SK-N-SH (cell line): ENCODE results near the gene ASCC3.

Experiments used
- CTCF ChIP-seq: fragments of 200-600 bp; sonication (generic); IDR thresholded peaks from 2 replicates; pipeline ENCODE4 v1.6.1; 2017; ENCODE audit warnings: antibody characterized with exemption, mild to moderate bottlenecking, moderate library complexity
- EP300 ChIP-seq, 2 experiments: IDR thresholded peaks; 2 replicates each; pipeline versions ENCODE4 v1.4.0 to v1.6.1; 2012; ENCODE audit warnings: borderline replicate concordance in 1 of 2, low read depth in 1 of 2, low read length in 1 of 2
- EZH2phosphoT487 ChIP-seq: fragments of 200-600 bp; sonication (generic); IDR thresholded peaks from 2 replicates; pipeline ENCODE4 v1.6.1; 2017; ENCODE audit warnings: low read depth, mixed run types, mild to moderate bottlenecking, antibody characterized with exemption, moderate library complexity, borderline replicate concordance
- NRF1 ChIP-seq: IDR thresholded peaks from 2 replicates; pipeline ENCODE4 v1.6.1; 2012; ENCODE audit warnings: low read depth, mild to moderate bottlenecking, low read length
- PBX3 ChIP-seq: IDR thresholded peaks from 2 replicates; pipeline ENCODE4; 2012
- POLR2AphosphoS5 ChIP-seq: IDR thresholded peaks from 2 replicates; pipeline ENCODE4 v1.6.1; 2012; ENCODE audit warnings: low read depth, low read length
- RCOR1 ChIP-seq: fragments of 150-350 bp; IDR thresholded peaks from 2 replicates; pipeline ENCODE4 v1.6.1; 2017; ENCODE audit warnings: antibody characterized with exemption, low read length
- RXRA ChIP-seq: IDR thresholded peaks from 2 replicates; pipeline ENCODE4 v1.4.0; 2012; ENCODE audit warnings: low read depth, mild to moderate bottlenecking, borderline replicate concordance
- SIN3A ChIP-seq: IDR thresholded peaks from 2 replicates; pipeline ENCODE4 v1.6.1; 2012; ENCODE audit warnings: low read depth, mild to moderate bottlenecking, low read length, moderate library complexity, borderline replicate concordance
- TAF1 ChIP-seq: IDR thresholded peaks from 2 replicates; pipeline ENCODE4 v1.6.1; 2012; ENCODE audit warnings: low read depth, mild to moderate bottlenecking, low read length, moderate library complexity, borderline replicate concordance
- TCF12 ChIP-seq: IDR thresholded peaks from 2 replicates; pipeline ENCODE4 v1.4.0; 2012

GRCh38 chr6:100482698-100483097 lies 398.4 kb downstream of the ASCC3 start:
- TF ChIP-seq PBX3, result no peak
- no peak for TF ChIP-seq RCOR1
- no peak for TF ChIP-seq EP300 (IDR thresholded peaks at IDR 0.05; ENCODE audit: borderline replicate concordance in 1 of 2, low read depth in 1 of 2, low read length in 1 of 2)
- TF ChIP-seq SIN3A, result no peak
- no peak for TF ChIP-seq EZH2phosphoT487
- TF ChIP-seq TCF12, result no peak
- no peak for TF ChIP-seq CTCF
- no peak for TF ChIP-seq TAF1
- no peak for TF ChIP-seq POLR2AphosphoS5
- no peak for TF ChIP-seq NRF1
- TF ChIP-seq RXRA, result no peak
